Coronary artery (tissue), 2 donors: ENCODE results near the gene DGKI.

Source experiments
- DNase-seq: peaks from one replicate; pipeline ENCODE4 v3.0.0-alpha.2; 2017; ENCODE audit warnings: low spot score
- H3K27ac ChIP-seq, 2 donors: fragments of 200-600 bp; sonication (generic); one replicate each; pipeline ENCODE4 v1.5.1; 2016 to 2019
- H3K4me3 ChIP-seq: fragments of 200-600 bp; sonication (generic); 2 replicates; pipeline ENCODE4 v1.5.1; 2016; ENCODE audit warnings: mild to moderate bottlenecking, moderate library complexity
- CTCF ChIP-seq: fragments of 200-600 bp; sonication (generic); IDR thresholded peaks from one replicate; pipeline ENCODE4 v1.5.1; 2019; ENCODE audit warnings: antibody characterized with exemption

Gene DGKI

GRCh38 chr7:137692399-137692798 lies 154.4 kb downstream of the DGKI start:
- no peak overlapping the region for H3K4me3 ChIP-seq
- DNase-seq: no peak
- H3K27ac ChIP-seq: no peak overlapping the region
- TF ChIP-seq CTCF: no peak

- DNase-seq: no peak
- H3K27ac ChIP-seq: no peak overlapping the region
- no peak for TF ChIP-seq CTCF
- no peak overlapping the region for H3K4me3 ChIP-seq
These were observed 155.2 kb downstream of the DGKI start for GRCh38 chr7:137691566-137691965.

- no peak for TF ChIP-seq CTCF
- H3K27ac ChIP-seq: no peak overlapping the region
- no peak overlapping the region for H3K4me3 ChIP-seq
- DNase-seq: no peak
These were observed 156.1 kb downstream of the DGKI start for GRCh38 chr7:137690635-137691034.

- Histone ChIP-seq H3K27ac (no peak overlapping the region), H3K4me3 (no peak overlapping the region)
- no peak for DNase-seq
- TF ChIP-seq CTCF: no peak
These were observed 157.0 kb downstream of the DGKI start for GRCh38 chr7:137689761-137690160.

GRCh38 chr7:137687556-137688265 lies 159.1 kb downstream of the DGKI start:
- TF ChIP-seq CTCF: no peak
- Histone ChIP-seq H3K4me3 (no peak overlapping the region), H3K27ac (no peak overlapping the region)
- DNase-seq: no peak

GRCh38 chr7:137685433-137686164 lies 161.2 kb downstream of the DGKI start:
- TF ChIP-seq CTCF: no peak
- DNase-seq: no peak
- no peak overlapping the region for H3K4me3 ChIP-seq
- no peak overlapping the region for H3K27ac ChIP-seq

GRCh38 chr7:137684776-137685175 lies 162.0 kb downstream of the DGKI start:
- Histone ChIP-seq H3K27ac (no peak overlapping the region), H3K4me3 (no peak overlapping the region)
- no peak for DNase-seq
- TF ChIP-seq CTCF: no peak
